Head of caudate nucleus (tissue), 42 donors: ENCODE measurements around the gene ZNF428.
A peak's percentile ranks its signal among the peaks of the same experiment; 100 is the strongest.
"Not testable (repeated sequence)": the region's sequence is repeated elsewhere in the genome, so short reads cannot be mapped to it uniquely, and the experiment has no call there.

Experiments used
- DNase-seq, 42 donors: peaks; one replicate each; pipeline versions ENCODE4 v3.0.0 to v3.0.0-alpha.2; 2020 to 2021; ENCODE audit warnings: mixed read lengths in 7 of 42
- intact Hi-C: fragments of 100-400 bp; cut with DNase I; formaldehyde crosslinking; loops from one replicate; pipeline ENCODE4 v1.15.0; 2022

Gene ZNF428

DNA sequence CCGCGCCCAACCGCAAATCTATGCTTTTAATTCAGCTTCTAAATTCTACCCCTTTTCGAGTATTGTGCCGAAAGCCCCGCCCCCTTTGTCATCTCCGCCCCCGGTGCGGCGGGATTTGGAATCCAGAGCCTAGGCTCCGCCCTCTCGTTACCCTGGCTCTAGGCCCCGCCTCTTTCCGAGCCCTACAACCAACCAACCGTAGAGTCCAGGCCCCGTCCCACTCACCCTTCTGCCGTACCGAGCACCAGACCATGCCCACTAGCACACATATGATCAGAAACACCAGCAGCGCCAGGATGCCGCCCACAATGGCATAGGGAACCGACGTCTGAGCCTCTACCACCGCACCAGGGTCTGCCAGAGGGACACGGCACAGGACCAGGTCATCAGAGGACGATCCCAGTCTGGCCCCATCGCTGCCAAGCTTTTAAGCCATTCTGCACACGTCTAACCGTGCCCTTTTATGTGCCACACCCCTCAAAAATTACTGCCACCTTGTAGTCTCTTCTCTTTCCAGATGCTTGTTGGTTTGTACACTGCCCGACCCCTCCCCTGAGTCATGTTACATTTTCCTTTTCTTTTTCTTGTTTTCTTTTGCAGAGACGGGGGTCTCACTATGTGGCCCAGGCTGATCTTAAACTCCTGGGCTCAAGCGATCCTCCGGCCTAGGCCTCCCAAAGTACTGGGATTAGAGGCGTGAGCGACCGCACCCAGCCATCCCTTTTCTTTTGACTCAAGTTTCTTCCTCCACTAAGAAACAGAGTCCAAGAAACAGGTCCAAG lies 4.7 kb upstream of the ZNF428 start:
- no peak for DNase-seq
- intact Hi-C loops = no loop called here

DNA sequence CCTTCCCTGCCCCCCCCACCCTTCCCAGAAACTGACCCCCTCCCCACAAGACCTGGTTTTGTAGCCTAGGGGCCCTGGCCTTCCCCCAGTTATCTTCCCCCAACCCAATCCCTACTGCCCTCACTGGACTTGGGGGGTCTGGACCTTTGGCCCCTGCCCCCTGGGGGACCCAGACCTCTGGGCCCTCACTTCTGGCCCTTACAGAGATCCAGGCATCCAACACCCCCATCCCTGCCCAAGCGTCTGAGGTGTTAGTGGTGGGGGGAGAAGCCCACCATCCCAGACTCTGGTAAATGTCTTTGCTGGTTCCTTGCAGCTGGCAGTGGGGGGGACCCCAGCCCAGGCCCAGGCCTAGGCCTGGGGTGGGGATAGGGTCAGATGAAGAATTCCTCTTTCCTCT lies 3.5 kb upstream of the ZNF428 start:
- DNase-seq = no peak
- intact Hi-C loops = no loop called here

DNA sequence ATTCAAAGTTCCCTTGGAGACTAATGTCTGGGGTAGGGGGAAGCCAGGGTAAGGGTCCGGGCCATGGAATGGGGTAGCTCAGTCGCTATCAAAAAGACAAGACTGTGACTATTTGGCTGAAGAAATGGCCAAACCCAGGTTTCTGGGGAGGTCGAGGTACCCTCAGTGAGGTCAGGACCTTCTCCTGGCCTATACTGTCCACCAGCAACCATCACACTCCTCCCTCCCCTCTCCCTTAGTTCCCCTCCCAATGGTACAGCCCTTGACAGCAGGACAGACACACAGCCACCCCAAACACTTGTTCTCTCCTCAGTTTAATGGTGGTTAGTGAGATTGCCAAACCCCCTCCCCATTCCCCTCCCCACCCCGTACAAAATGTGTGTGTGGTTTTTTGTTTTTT lies 2.6 kb upstream of the ZNF428 start:
- intact Hi-C loops = no loop called here
- no peak for DNase-seq

DNA sequence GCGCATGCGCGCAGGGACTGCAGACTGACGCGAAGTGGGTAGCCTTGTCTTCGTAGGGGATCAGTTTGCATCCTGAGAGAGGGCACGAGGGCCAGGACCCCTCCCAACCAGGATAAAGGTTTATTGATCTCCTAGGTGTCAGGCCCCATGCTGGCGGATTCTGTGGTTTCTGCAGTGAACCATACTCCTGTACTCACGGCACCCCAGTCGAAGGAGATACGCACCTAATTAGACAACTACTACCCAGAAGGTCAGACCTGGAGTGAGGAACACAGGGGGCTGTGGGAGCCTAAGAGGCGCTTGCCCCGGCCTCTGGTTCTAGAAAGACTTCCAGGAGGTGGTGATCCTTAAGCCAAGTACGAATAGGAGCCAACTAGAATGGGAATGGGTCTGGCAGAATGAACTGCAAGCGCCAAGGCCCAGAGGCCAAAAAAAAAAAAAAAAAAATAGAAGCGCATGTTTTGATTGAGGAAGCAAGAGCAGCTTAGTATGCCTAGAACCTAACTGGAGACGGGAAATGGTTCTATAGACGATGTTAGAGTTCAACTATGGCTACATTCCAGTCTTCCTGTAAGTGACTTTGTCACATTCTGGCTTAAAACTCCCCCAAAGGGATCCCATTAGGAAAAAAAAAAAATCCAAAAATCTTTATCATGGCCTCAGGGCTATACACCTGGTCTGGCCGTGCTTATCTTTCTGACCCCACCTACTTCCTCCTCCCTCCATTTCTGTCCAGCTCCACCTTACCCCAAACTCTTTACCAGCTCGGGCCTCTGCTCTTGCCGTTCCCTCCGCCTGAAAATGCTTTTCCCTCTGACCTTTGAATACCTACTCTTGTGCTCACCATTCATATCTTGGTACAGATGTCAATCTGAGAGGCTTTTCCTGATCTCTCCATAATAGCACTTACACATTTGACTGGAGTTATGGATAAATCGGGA lies 902 bp upstream of the ZNF428 start:
- intact Hi-C loops = no loop called here
- DNase-seq = peak in 9 of 42 donors; percentile 89 to 96 (median 93)

DNA sequence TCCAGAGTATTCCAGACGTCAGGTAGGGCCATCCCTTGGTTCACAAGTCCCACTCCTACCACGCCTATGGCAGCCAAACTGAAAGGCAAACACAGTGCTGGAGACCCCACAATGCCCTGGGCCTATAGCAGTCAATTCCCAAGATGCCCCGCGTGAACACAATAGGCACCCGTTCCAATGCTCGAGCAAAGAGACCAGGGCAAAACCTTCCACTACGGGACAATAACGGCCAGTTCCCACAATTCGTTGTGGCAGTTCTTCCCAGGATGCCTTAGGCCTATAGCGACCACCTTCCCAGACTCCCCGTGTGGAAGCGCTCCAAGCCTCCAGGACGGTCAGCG lies 538 bp downstream of the ZNF428 start:
- peak in 12 of 42 donors; percentile 29 to 62 (median 50) for DNase-seq
- intact Hi-C loops = no loop called here

DNA sequence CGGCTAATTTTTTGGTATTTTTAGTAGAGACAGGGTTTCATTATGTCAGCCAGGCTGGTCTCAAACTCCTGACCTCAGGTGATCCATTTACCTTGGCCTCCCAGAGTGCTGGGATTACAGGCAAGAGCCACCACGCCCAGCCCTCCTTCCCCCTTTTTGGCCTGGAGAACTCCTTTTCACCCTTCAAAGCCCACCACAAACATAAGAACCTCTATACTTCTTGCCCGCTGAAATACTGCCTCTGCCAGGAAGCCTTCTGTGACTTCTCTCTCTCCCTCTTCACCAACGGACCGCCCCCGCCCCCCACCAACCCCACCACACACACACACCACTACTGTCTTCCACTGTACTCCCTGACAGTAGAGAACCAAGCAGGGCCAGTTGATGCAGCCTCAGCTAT lies 2.5 kb downstream of the ZNF428 start:
- DNase-seq = no peak
- intact Hi-C loops = no loop called here

DNA sequence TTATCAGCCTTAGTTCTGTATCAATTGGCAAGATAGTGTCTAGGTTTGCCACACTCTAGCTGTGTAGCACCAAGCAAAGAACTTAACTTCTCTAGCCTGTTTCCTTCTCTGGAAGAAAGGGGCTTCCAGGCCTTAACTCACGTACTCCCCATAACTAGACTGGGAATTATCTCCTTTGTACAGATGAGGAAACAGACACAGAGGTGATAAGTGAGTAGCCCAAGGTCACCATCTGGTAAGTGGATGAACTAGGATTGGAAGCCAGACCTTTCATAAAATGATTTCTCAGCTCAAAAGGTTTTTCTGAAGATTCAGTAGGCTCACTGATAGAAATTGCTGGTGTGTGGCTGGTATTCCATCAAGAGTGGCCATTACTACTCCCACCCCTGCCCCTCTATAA lies 3.1 kb downstream of the ZNF428 start:
- DNase-seq = no peak
- intact Hi-C loops = no loop called here

DNA sequence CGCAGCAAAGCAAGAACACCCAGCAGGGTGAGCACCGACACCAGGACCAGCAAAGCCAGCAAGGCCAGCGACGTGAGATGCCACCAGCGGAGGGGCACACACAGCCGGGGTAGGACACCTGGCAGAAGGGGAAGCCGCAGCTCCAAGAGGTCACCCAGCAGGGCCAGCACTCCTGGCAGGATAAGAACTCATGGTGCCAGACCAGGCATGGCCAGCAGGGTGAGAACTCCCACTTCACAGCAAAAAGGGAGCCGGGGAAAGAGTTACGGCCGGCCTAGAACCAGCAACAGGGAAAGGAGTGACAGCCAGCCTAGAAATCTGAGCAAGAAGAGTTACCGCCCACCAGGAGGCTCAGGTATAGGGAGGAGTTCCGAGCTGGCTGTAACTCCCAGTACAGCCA lies 7.1 kb downstream of the ZNF428 start:
- DNase-seq = no peak
- intact Hi-C loops = no loop called here

DNA sequence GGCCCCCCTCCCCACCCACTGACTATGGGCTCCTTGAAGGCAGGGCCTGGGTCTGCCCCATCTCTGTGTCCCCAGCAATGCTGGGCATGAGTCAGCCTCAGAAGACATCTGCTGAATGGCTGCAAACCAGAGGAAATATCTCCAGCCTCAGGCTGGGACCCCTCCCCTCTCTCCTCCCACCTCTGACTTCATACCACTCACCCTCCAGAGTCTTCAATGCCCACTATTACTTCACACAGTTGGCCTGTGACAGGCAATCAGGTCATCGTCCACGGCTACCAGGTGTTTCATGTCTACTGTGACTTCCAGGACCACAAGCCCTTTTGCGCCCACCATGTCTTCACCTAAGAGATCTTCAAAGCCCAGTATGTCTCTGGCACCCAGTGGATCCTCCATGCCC lies 7.6 kb downstream of the ZNF428 start, which contains the start of gene SRRM5:
Gene SRRM5, plus strand, starts transcription at position 301 of the 400 bp plus-strand sequence. Its CDS starts 34 bp downstream, at position 335.
- intact Hi-C loops = no loop called here
- DNase-seq = no peak

DNA sequence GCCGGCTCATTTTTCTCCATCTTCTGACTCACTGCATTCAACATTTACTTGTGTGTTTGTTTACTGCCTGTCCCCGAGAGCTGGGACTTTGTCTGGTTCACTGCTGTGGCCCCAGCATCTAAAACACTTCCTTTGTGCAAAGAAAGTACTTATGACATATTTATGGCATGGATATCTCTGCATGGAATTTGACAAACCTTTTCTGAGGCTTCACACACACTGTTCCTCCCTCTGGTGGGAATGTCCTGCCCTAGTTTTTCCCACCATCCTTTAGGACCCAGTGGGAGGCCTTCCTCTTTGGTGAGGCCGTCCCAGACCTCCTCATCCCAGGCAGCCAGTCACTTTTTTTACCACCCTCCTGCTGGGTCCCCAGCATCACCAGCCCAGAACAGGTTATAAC lies 8.9 kb downstream of the ZNF428 start:
- DNase-seq = no peak
- intact Hi-C loops = no loop called here

DNA sequence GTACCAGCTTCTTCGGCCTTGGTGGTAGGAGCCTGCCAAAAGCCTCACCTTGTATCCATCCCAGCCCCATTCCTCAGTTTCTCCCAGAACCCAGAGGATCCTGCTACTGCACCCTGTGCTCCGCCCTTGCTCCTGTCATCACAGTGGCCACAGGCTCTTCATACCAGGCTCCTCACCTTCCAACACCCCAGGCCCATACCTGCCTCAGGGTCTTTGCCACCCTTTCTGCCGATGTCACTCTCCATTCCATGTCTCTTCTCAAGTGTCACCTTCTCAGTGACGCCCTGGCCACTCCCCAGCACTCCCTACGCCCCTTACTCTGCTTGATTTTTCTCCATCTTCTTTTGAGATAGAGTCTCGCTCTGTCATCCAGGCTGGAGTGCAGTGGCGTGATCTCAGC lies 9.6 kb downstream of the ZNF428 start:
- no peak for DNase-seq
- intact Hi-C loops = no loop called here

DNA sequence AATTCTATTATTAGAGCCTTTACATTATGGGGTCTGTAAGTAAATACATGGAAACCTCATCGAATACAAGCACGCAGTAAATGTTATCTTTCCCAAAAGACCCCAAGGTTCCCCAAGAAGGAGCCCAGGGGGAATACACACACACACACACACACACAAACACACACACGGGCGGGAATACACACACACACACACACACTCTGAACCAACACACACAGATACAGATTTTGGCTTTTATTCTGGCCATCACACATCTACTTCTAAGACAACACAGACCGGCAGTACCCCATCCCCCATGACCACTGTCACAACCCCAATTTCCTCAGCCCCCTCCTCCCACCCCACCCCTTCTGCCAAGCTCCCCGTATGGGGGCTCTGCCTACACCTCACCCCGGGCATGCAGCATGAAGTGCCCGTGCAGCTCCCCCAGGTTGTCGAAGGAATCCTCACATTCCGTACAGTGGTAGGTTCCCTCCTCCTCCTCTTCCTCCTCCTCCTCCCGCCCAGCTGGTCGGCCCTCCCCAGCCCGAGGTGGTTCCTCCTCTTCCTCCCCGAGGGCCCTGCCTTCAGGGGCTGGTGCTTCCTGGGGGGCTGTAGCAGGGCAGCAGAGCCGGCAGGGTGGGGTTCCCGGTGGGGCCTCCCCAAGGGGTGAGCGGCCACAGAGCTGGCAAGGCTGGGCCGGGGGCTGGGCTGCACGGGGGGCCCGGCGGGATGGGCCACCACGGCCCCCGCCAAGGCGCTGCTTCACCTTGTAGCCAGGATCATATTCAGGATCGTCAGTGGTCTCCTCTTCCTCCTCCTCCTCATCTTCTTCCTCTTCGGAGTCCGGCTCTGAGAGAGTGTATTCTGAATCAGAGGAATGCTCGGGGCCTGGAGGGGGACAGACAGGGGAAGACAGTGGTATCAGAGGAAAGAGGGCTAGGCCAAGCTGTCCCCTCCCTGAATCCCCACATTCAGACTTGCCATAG lies 11.9 kb downstream of the ZNF428 start:
- intact Hi-C loops = no loop called here
- peak in 10 of 42 donors; percentile 14 to 63 (median 24) for DNase-seq

DNA sequence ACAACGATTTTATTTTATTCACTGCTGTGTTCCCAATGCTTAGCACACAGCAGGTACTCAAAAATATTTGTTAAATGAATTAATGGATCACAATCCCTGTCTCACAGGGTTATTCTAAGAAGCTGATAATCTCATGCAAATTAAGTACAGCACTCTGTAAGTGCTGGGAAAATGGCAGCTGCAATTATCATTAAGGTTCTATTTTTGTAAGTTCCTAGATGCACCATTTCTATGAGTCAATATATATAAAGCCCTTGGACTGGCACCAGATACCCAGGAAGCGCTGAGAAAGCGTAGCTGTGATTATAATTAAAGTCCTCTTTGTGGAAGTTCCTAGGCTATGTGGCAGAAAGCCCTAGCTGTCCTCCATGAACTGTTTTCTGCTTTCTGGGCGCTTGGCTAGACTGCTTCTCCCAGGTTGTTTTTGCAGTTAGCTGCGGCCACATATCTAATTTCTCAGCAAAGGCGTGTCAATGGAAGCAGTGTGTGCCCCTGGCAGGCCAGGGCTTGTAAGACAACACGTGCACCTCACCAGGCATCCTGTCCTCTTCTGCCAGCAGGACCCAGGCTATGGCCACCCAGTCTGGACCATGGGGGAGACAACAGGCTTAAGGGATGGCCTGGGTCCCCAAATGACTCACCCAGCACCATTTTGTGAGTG lies 12.7 kb downstream of the ZNF428 start:
- intact Hi-C loops = no loop called here

DNA sequence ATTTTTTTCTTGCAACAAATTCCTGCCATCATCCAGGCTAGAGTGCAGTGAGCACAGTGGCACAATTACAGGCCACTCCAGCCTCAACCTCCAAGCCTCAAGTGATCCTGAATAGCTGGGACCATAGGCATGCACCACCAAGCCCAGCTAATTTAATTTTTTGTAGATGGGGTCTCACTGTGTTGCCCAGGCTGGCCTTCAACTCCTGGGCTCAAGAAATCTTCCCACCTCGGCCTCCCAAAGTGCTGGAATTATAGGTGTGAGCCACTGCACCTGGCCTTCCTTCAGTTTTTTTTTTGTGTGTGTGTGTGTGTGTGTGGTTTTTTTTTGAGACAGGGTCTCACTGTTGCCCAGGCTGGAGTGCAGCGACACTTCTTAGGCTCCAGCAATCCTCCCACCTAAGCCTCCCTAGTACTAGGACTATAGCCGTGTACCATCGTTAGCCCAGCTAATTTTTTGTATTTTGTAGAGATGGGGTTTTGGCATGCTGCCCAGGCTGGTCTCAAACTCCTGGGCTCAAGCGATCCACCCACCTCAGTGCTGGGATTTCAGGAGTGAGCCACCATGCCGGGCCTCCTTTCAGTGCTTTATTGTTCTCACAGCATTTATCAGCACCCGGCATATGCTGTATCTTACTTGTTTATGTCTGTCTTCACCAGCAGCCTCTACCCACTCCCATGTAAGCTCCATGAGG lies 13.4 kb downstream of the ZNF428 start:
- DNase-seq = no peak
- intact Hi-C loops = no loop called here

More for the DNA sequence above, 12.7 kb downstream of the ZNF428 start:
- peak in 5 of 42 donors; percentile 3 to 22 (median 13) for DNase-seq

DNA sequence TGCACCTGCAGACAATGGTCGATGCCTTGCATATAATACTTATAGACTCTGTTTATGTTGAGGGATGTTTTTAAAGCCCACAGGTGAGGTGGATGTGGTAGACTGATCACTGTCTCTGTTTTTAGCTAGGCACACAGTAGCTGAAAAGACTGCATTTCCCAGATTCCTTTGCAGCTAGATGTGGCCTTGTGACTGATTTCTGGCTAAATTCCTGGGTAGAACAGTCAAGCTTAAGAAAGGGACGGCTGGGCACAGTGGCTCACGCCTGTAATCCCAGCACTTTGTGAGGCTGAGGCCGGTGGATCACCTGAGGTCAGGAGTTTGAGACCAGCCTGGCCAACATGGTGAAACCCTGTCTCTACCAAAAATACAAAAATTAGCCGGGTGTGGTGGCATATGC lies 19.1 kb downstream of the ZNF428 start:
- intact Hi-C loops = not testable (repeated sequence)
- peak in 2 of 42 donors; percentile 38 to 42 for DNase-seq

DNA sequence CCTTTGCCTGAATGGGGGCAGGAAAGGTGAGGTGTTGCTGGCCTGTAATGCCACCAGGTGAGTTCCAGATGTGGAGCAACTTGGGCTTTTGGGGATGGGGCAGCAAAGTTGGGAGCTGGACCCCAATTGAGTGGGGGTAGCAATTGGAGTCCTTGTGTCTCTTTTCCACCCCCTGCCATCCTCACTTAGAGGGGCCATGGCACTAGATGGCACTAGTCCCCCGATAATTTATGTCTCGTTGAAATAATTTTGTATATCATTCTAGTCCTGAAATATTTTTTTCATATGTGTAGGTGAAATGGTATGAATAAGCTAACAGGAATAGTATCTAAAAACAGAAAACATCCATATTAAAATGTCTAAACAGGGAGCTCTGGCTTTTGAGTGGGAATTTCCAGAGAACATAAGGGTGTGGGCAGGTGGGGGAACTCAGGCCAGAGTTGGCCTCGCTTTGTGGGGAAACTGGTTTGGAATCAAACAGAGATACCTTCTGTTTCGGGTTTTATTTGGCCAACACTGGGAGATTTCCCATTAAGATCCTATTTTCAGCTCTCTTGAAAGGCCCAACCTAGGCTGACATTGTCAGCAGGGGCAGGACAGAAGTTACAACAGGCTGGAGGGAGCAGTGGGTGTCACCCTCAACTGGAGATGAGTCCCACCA lies 19.7 kb downstream of the ZNF428 start:
- DNase-seq = peak in 4 of 42 donors; percentile 15 to 61 (median 34)
- intact Hi-C loops = loop anchor here (5.0 to 10.0 kb wide), 2 partner anchors 53 to 65 kb away; partner anchors contain the start of gene ZNF575
